Vagina (tissue), 2 donors: Measurements from ENCODE around the gene DCAKD. TPM values are rescaled to one million over a fixed set of nuclear protein-coding genes. Genes with fewer than 3 reads are reported as not detected.

Experiments used
- DNase-seq, 2 donors: peaks; one replicate each; pipeline ENCODE4 v3.0.0-alpha.2; 2017; ENCODE audit errors: extremely low spot score in 2 of 2
- H3K27ac ChIP-seq: fragments of 200-600 bp; sonication (generic); one replicate; pipeline ENCODE4 v1.5.1; 2019
- H3K27me3 ChIP-seq: fragments of 200-600 bp; sonication (generic); one replicate; pipeline ENCODE4 v1.5.1; 2019
- H3K36me3 ChIP-seq, 2 donors: fragments of 200-600 bp; sonication (generic); one replicate each; pipeline ENCODE4 v1.5.1; 2017 to 2019
- H3K4me1 ChIP-seq: fragments of 200-600 bp; sonication (generic); one replicate; pipeline ENCODE4 v1.5.1; 2019
- H3K4me3 ChIP-seq, 2 donors: fragments of 200-600 bp; sonication (generic); 1 replicate in 1 of 2; 2 replicates in 1 of 2; pipeline ENCODE4 v1.5.1; 2016 to 2019
- H3K9me3 ChIP-seq: fragments of 200-600 bp; sonication (generic); one replicate; pipeline ENCODE4 v1.5.1; 2019
- CTCF ChIP-seq, 3 experiments: fragments of 450-650 bp in 2 of 3; fragments of 200-600 bp in 1 of 3; sonication (generic) in 1 of 3; IDR thresholded peaks; one replicate each; pipeline ENCODE4 v1.5.1; 2017 to 2019; ENCODE audit warnings: antibody characterized with exemption in 3 of 3, mild to moderate bottlenecking in 2 of 3, moderate library complexity in 2 of 3
- POLR2A ChIP-seq, 2 donors: fragments of 450-650 bp; IDR thresholded peaks; one replicate each; pipeline ENCODE4 v1.6.1; 2017; ENCODE audit warnings: antibody characterized with exemption in 2 of 2, mild to moderate bottlenecking in 2 of 2, moderate library complexity in 2 of 2
- POLR2AphosphoS5 ChIP-seq, 2 donors: sonication (generic); formaldehyde crosslinking; IDR thresholded peaks; one replicate each; pipeline ENCODE4 v1.9.0; 2017; ENCODE audit warnings: antibody characterized with exemption in 2 of 2, mild to moderate bottlenecking in 2 of 2, low read depth in 1 of 2; ENCODE audit not compliant: insufficient read depth in 1 of 2
- intact Hi-C: fragments of 100-400 bp; cut with DNase I; formaldehyde crosslinking; loops from one replicate; pipeline ENCODE4 v1.15.1; 2023
- total RNA-seq: library from RNA; depleted of rRNA; stranded (reverse); fragments of >200 nt; gene quantifications from one replicate; pipeline ENCODE4 v1.2.3, GENCODE V29; 2016

DCAKD gene
- total RNA-seq, 1 donor from 2014 or later: 54.5 TPM

GRCh38 chr17:45063198-45063597 is 11.8 kb upstream of the DCAKD start:
- Histone ChIP-seq H3K4me1 (peaks cover 73% of the 10 kb centered on the region), H3K36me3 (no peaks in the 10 kb centered on the region), H3K27me3 (no peaks in the 10 kb centered on the region), H3K27ac (no peak overlapping the region), H3K4me3 (no peak overlapping the region), H3K9me3 (no peaks in the 10 kb centered on the region)
- intact Hi-C loops: no loop called here
- TF ChIP-seq CTCF (IDR thresholded peaks at IDR 0.05) (no peak), POLR2AphosphoS5 (IDR thresholded peaks at IDR 0.05; ENCODE audit: insufficient read depth in 1 of 2, low read depth in 1 of 2) (no peak), POLR2A (IDR thresholded peaks at IDR 0.05) (no peak)
- no peak for DNase-seq

GRCh38 chr17:45061606-45062205 is 10.3 kb upstream of the DCAKD start:
- no peak for DNase-seq
- TF ChIP-seq POLR2AphosphoS5 (IDR thresholded peaks at IDR 0.05; ENCODE audit: insufficient read depth in 1 of 2, low read depth in 1 of 2): no peak
- no peak for TF ChIP-seq CTCF (IDR thresholded peaks at IDR 0.05)
- TF ChIP-seq POLR2A (IDR thresholded peaks at IDR 0.05): no peak
- Histone ChIP-seq H3K27me3 (no peaks in the 10 kb centered on the region), H3K9me3 (no peaks in the 10 kb centered on the region), H3K36me3 (no peaks in the 10 kb centered on the region), H3K27ac (peak overlapping the region; percentile 93), H3K4me3 (peak overlapping the region; percentile 80 to 81), H3K4me1 (peaks cover 65% of the 10 kb centered on the region)
- intact Hi-C loops: no loop called here

GRCh38 chr17:45060797-45061605 is 9.6 kb upstream of the DCAKD start, which contains the start of gene NMT1:
NMT1 (plus strand) TSS chr17:45061317; CDS start chr17:45061330, 13 bp downstream.
- intact Hi-C loops: no loop called here
- Histone ChIP-seq H3K4me3 (peak within 1 kb of the TSS; percentile 80 to 81), H3K27ac (peak within 1 kb of the TSS; percentile 93), H3K27me3 (no peaks in the 10 kb centered on the region), H3K4me1 (peaks cover 57% of the 10 kb centered on the region), H3K9me3 (no peaks in the 10 kb centered on the region), H3K36me3 (no peaks in the 10 kb centered on the region)
- TF ChIP-seq POLR2A (IDR thresholded peaks at IDR 0.05) (peak in 1 of 2 donors; percentile 90), CTCF (IDR thresholded peaks at IDR 0.05) (no peak), POLR2AphosphoS5 (IDR thresholded peaks at IDR 0.05; ENCODE audit: insufficient read depth in 1 of 2, low read depth in 1 of 2) (peak; percentile 90 to 99)
- DNase-seq: peak; percentile 99 to 100

GRCh38 chr17:45060382-45060796 is 9.0 kb upstream of the DCAKD start:
- no peaks in the 10 kb centered on the region for H3K36me3 ChIP-seq
- TF ChIP-seq POLR2AphosphoS5 (IDR thresholded peaks at IDR 0.05; ENCODE audit: insufficient read depth in 1 of 2, low read depth in 1 of 2): no peak
- TF ChIP-seq POLR2A (IDR thresholded peaks at IDR 0.05): no peak
- TF ChIP-seq CTCF (IDR thresholded peaks at IDR 0.05): no peak
- no peaks in the 10 kb centered on the region for H3K27me3 ChIP-seq
- DNase-seq: no peak
- H3K27ac ChIP-seq: peak overlapping the region; percentile 93
- H3K4me3 ChIP-seq: peak overlapping the region; percentile 80 to 81
- H3K9me3 ChIP-seq: no peaks in the 10 kb centered on the region
- intact Hi-C loops: no loop called here
- peaks cover 54% of the 10 kb centered on the region for H3K4me1 ChIP-seq
